SK-N-SH (cell line): ENCODE results near the gene PISD.

Experiments
- CTCF ChIP-seq: fragments of 200-600 bp; sonication (generic); IDR thresholded peaks from 2 replicates; pipeline ENCODE4 v1.6.1; 2017; ENCODE audit warnings: antibody characterized with exemption, mild to moderate bottlenecking, moderate library complexity
- IRF3 ChIP-seq: fragments of 150-350 bp; IDR thresholded peaks from 2 replicates; pipeline ENCODE4 v1.6.1; 2016; ENCODE audit warnings: mild to moderate bottlenecking, low read depth, low read length
- RCOR1 ChIP-seq: fragments of 150-350 bp; IDR thresholded peaks from 2 replicates; pipeline ENCODE4 v1.6.1; 2017; ENCODE audit warnings: antibody characterized with exemption, low read length
- RFX5 ChIP-seq: IDR thresholded peaks from 2 replicates; pipeline ENCODE4 v1.6.1; 2012; ENCODE audit warnings: mild to moderate bottlenecking, improper control_type of control experiment, low read length
- SIN3A ChIP-seq: IDR thresholded peaks from 2 replicates; pipeline ENCODE4 v1.6.1; 2012; ENCODE audit warnings: low read depth, mild to moderate bottlenecking, low read length, moderate library complexity, borderline replicate concordance

DNA sequence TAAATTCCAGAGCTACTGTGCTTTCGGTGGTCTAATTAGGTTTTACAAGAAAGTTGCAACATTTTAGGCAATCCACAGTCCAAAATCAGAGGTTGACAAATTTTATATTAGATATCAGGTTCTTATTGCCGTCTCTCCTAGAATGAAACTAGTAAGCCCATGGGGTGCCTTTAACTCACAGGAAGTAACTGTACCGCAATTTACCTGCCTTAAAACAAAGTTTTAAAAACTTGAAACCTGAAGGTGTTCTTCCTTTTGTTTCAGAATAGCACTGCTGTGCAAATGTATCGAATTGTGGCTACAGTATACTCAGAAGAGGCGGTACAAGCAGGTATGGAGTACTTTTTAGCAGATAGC lies 77.2 kb downstream of the PISD start:
- TF ChIP-seq CTCF, result no peak
- TF ChIP-seq RFX5, result no peak
- TF ChIP-seq IRF3, result no peak
- no peak for TF ChIP-seq SIN3A
- TF ChIP-seq RCOR1, result no peak
